ENCODE data around the gene HS6ST3.
"Not testable (repeated sequence)": the region's sequence is repeated elsewhere in the genome, so short reads cannot be mapped to it uniquely, and the experiment has no call there.

Gene HS6ST3

GRCh38 chr13:96089749-96090239, at the start of gene HS6ST3:
Gene HS6ST3 (plus strand): TSS chr13:96090107.
- no peak for DNase-seq (ENCODE audit: low read depth)

- DNase-seq (ENCODE audit: low read depth) = no peak
Observed at GRCh38 chr13:96041326-96042110, 48.4 kb upstream of the HS6ST3 start.

DNA sequence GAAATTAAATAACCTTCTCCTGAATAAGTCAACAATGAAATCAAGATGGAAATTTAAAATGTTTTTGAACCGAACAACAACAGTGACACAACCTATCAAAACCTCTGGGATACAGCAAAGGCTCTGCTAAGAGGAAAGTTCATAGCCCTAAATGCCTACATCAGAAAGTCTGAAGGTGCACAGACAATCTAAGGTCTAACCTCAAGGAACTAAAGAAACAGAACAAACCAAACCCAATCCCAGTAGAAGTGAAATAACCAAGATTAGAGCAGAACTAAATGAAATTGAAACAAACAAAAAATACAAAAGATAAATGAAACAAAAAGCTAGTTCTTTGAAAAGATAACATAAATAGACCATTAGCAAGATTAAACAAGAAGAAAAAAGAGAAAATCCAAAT, 45.7 kb upstream of the HS6ST3 start:
- DNase-seq (ENCODE audit: low read depth) = no peak

GRCh38 chr13:96046449-96047126, 43.3 kb upstream of the HS6ST3 start:
- DNase-seq (ENCODE audit: low read depth) = not testable (repeated sequence)

GRCh38 chr13:96050955-96051354, 39.0 kb upstream of the HS6ST3 start:
- DNase-seq (ENCODE audit: low read depth) = not testable (repeated sequence)

DNA sequence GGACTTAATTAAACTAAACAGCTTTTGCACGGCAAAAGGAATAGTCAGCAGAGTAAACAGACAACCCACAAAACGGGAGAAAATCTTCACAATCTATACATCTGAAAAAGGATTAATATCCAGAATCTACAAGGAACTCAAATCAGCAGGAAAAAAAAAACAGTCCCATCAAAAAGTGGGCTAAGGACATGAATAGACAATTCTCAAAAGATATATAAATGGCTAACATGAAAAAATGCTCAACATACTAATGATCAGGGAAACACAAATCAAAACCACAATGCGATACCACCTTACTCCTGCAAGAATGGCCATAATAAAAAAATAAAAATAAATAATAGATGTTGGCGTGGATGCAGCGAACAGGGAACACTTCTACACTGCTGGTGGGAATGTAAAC, 38.4 kb upstream of the HS6ST3 start:
- DNase-seq (ENCODE audit: low read depth) = not testable (repeated sequence)

GRCh38 chr13:96051946-96052345, 38.0 kb upstream of the HS6ST3 start:
- not testable (repeated sequence) for DNase-seq (ENCODE audit: low read depth)

DNA sequence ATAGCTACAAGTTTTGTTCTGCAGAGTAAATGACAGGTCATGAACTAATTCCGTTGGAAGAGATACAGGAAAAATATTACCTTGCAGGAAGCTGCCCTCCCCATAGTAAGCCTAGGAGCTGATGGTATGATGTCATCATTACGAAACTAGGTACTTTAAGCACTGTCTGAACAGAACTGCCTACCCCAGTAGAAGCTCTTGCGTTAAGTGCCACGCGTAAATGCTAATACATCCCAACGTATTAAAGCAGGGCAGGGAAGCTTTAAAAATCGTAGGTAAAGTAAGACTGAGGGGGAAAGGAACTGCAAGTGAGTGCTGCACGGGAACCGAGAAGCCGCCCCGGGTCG, 37.3 kb upstream of the HS6ST3 start:
- no peak for DNase-seq (ENCODE audit: low read depth)

GRCh38 chr13:96053003-96053703, 36.8 kb upstream of the HS6ST3 start, which contains the start of gene UGGT2:
Gene UGGT2 (minus strand): TSS chr13:96053401. CDS start chr13:96053312, 89 bp downstream.
- no peak for DNase-seq (ENCODE audit: low read depth)

DNA sequence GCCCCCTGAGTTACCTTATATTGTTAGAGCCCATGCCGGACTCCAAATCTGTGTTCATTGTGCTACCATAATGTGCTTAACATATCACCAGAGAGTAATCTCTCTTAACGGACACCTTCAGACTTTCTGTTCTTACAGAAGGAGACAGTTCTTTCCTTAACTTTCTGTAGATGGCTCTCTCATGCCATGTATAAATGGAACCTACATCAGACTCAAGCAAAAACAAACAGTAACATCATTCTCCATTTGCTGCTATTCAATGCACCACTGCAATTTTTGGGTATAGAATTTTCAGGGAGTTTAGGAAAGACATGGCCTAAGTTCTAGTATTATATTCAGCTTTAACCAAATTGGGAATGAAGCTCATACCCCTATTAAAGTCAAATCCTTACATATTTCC, 24.1 kb upstream of the HS6ST3 start:
- DNase-seq (ENCODE audit: low read depth) = no peak

DNA sequence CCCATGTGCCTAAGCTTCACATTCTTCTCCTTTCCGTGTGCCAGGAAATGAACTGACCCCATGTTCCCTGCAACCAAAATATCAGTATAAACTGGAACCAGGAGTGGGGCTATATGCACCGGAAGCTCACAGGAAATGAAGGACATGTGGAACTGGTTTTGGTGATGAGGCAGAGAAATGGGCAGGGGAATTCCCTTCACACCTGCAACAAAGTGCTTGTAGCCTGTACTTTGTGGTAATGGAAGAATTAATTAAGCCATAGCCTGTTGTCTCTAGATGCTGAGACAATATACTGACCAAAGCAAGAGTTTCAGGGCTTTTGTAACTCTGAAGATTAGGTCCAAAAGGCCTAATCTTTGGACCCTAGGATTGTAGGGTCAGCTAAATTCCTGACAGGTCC, 21.2 kb upstream of the HS6ST3 start:
- no peak for DNase-seq (ENCODE audit: low read depth)

DNA sequence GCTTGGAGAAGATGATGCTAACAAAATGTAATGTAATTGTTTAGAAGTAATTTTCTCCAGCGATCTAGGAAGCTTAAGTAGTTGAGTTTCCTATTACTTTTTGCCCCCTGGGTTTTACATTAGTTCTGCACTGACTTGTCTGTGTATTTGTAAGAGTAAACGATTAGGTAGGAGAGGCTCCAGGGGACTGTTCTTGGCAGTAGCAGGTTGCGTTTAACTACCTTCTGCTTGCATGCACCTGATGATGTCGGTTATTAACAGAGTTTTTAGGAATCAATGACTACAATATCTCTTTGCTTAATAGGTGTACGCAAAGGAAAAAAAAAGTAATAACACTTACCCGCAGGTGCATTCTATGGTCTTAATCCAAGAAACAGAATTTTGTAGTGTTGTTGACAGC, 18.4 kb upstream of the HS6ST3 start:
- DNase-seq (ENCODE audit: low read depth) = no peak

GRCh38 chr13:96072392-96072791, 17.5 kb upstream of the HS6ST3 start:
- DNase-seq (ENCODE audit: low read depth) = no peak

DNA sequence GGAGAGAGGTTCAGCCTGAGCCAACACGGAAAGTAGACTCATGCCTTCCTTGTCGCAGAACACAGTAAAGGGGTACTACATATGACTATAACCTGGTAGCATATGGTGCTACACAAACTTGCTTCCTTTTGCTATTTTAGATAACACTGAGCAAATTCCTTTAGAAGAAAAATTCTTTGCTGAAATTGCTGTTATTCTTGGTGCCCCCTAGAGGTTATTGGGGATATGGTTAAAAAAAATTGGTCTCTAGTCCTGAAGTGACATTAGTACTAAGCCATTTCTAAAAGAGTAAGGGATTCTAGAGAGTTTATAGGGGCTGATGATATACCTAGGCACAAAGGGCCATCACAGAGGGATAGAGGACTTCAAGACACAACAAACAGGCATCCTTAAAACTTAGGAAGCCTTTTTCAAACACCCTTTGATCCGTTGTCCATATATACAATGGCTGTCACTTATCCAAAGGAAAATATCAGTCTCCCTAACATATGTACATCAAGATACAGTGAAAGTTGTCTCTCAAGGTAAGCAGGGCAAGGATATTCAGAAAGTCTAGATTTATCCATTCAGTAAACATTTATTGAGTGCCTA, 13.9 kb upstream of the HS6ST3 start:
- no peak for DNase-seq (ENCODE audit: low read depth)

DNA sequence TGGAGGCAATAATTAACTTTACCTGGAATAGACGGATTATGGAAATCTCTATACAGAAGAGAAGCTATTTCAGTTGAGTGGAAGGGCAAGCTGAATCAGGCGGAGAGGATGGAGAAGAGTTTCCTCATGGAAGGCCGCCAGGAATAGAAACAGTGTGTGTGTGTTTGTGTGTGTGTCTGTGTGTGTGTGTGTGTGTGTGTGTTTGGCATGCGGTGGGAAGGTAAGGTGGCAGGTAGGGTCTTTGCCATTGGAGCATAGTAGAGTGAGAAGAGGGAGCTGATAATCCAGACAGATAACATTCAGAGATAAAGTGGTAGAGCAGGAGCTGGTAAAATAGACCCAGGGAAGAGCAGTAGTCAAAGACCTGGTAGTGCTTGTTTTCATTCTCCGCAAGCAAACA, 9.2 kb upstream of the HS6ST3 start:
- DNase-seq (ENCODE audit: low read depth) = no peak

GRCh38 chr13:96081888-96082287, 8.0 kb upstream of the HS6ST3 start:
- no peak for DNase-seq (ENCODE audit: low read depth)

DNA sequence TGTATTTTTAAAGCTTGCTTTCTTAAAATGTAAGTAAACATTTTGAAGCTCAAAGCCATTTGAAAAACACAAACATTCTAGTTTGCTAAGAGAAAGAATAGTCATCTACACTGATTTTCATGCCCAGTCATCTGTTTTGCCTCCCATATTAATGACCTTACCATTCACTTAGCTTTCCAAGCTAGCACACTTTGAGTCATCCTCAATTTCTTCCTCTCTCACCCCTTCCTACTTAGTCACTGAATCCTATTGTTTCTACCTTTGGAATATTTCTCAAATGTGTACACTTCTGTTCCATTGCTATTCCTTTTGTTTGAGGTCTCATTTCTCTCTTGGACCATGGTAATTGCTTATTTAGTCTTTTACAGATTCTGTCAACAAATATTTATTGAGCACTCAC, 7.3 kb upstream of the HS6ST3 start:
- no peak for DNase-seq (ENCODE audit: low read depth)

- no peak for DNase-seq (ENCODE audit: low read depth)
Observed at GRCh38 chr13:96086736-96087135, 3.2 kb upstream of the HS6ST3 start.

DNA sequence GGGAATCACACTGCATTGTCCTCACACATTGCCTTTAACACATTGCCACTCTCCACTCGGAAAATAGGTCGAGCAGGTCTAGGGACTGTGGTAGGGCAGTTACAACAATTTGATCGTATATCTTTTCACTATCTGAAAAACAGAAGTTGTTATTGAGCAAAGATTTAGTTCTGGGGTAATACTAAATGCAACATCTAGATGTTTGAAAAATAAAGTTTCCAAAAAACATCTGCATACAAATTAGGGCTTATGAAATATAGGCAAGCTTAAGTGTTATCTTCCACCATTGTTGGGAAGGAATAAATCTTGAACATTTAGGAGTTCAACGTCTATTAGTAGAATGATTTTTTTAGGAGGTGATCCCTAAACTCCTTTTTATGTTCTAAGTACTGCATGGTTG, 768 bp upstream of the HS6ST3 start:
- DNase-seq (ENCODE audit: low read depth) = no peak

GRCh38 chr13:96090240-96091101, 564 bp downstream of the HS6ST3 start:
- no peak for DNase-seq (ENCODE audit: low read depth)
